Activated CD8-positive, alpha-beta T cell treated with anti-CD3 and anti-CD28 coated beads, Interleukin-2, amount 10 ng/mL, durations not matched to agents 7 days and 5 days (primary cell): ENCODE data around the gene NCKAP1. TPM values are rescaled to one million over a fixed set of nuclear protein-coding genes. Genes with fewer than 3 reads are reported as not detected.
A peak's percentile ranks its signal among the peaks of the same experiment; 100 is the strongest.

Experiments
- ATAC-seq: fragments of 150-1000 bp; cut with Tn5 transposase; one replicate; pipeline ENCODE4 v1.10.0; 2021; ENCODE audit warnings: moderate library complexity
- CTCF ChIA-PET: fragments of 350-600 bp; sonication (Branson Sonifier 250); formaldehyde crosslinking; loops from one replicate; lab custom pipeline; 2021; ENCODE audit warnings: antibody characterized with exemption; lab: Charles Lee
- POLR2A ChIA-PET: fragments of 350-600 bp; sonication (Branson Sonifier 250); formaldehyde crosslinking; loops from one replicate; lab custom pipeline; 2021; ENCODE audit warnings: antibody characterized with exemption; lab: Charles Lee
- DNase-seq: peaks from one replicate; pipeline ENCODE4 v3.0.0-alpha.2; 2020
- H3K27ac Mint-ChIP-seq: one replicate; pipeline ENCODE4 v1.8.0; 2021; ENCODE audit warnings: mild to moderate bottlenecking, mixed read lengths
- H3K27me3 Mint-ChIP-seq: one replicate; pipeline ENCODE4 v1.8.0; 2021; ENCODE audit warnings: low read depth, mixed read lengths
- H3K36me3 Mint-ChIP-seq: one replicate; pipeline ENCODE4 v1.8.0; 2021; ENCODE audit warnings: low read depth, mixed read lengths
- H3K4me1 Mint-ChIP-seq: one replicate; pipeline ENCODE4 v1.8.0; 2021; ENCODE audit warnings: low read depth, mixed read lengths
- H3K4me3 Mint-ChIP-seq: one replicate; pipeline ENCODE4 v1.8.0; 2021; ENCODE audit warnings: mild to moderate bottlenecking, mixed read lengths
- H3K9me3 Mint-ChIP-seq: one replicate; pipeline ENCODE4 v1.8.0; 2022; ENCODE audit warnings: mixed read lengths; ENCODE audit not compliant: insufficient read depth
- total RNA-seq, 2 experiments: library from RNA; stranded (reverse); gene quantifications; one replicate each; pipeline ENCODE4 v1.2.3, GENCODE V29; 2021

The NCKAP1 gene, protein sequence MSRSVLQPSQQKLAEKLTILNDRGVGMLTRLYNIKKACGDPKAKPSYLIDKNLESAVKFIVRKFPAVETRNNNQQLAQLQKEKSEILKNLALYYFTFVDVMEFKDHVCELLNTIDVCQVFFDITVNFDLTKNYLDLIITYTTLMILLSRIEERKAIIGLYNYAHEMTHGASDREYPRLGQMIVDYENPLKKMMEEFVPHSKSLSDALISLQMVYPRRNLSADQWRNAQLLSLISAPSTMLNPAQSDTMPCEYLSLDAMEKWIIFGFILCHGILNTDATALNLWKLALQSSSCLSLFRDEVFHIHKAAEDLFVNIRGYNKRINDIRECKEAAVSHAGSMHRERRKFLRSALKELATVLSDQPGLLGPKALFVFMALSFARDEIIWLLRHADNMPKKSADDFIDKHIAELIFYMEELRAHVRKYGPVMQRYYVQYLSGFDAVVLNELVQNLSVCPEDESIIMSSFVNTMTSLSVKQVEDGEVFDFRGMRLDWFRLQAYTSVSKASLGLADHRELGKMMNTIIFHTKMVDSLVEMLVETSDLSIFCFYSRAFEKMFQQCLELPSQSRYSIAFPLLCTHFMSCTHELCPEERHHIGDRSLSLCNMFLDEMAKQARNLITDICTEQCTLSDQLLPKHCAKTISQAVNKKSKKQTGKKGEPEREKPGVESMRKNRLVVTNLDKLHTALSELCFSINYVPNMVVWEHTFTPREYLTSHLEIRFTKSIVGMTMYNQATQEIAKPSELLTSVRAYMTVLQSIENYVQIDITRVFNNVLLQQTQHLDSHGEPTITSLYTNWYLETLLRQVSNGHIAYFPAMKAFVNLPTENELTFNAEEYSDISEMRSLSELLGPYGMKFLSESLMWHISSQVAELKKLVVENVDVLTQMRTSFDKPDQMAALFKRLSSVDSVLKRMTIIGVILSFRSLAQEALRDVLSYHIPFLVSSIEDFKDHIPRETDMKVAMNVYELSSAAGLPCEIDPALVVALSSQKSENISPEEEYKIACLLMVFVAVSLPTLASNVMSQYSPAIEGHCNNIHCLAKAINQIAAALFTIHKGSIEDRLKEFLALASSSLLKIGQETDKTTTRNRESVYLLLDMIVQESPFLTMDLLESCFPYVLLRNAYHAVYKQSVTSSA
- total RNA-seq: under 1 TPM; 0.50 to 0.52 TPM

GRCh38 chr2:183038341-183039300 is at the start of gene NCKAP1:
TSS of gene NCKAP1 (minus strand) at chr2:183038457. CDS start at chr2:183038099, 358 bp downstream.
- peaks cover 59% of the 10 kb centered on the region for H3K27me3 Mint-ChIP-seq
- peak; percentile 80 for DNase-seq

GRCh38 chr2:183081911-183082310 is 43.7 kb upstream of the NCKAP1 start:
- H3K36me3 Mint-ChIP-seq: no peaks in the 10 kb centered on the region
- no peaks in the 10 kb centered on the region for H3K27me3 Mint-ChIP-seq
- ATAC-seq (no peak), DNase-seq (no peak)
- H3K27ac Mint-ChIP-seq: no peak overlapping the region
- H3K4me3 Mint-ChIP-seq: no peak overlapping the region
- no peaks in the 10 kb centered on the region for H3K9me3 Mint-ChIP-seq
- peaks cover 11% of the 10 kb centered on the region for H3K4me1 Mint-ChIP-seq
- POLR2A ChIA-PET: no interaction called here
- CTCF ChIA-PET: no interaction called here

More at GRCh38 chr2:183038341-183039300, at the start of gene NCKAP1:
- CTCF ChIA-PET: no interaction called here
- Mint-ChIP-seq H3K9me3 (no peaks in the 10 kb centered on the region), H3K4me1 (peaks cover 28% of the 10 kb centered on the region), H3K4me3 (peak within 1 kb of the TSS; percentile 70), H3K36me3 (no peaks in the 10 kb centered on the region), H3K27ac (no peak within 1 kb of the TSS)
- POLR2A ChIA-PET: no interaction called here
- ATAC-seq: peak; percentile 93

DNA sequence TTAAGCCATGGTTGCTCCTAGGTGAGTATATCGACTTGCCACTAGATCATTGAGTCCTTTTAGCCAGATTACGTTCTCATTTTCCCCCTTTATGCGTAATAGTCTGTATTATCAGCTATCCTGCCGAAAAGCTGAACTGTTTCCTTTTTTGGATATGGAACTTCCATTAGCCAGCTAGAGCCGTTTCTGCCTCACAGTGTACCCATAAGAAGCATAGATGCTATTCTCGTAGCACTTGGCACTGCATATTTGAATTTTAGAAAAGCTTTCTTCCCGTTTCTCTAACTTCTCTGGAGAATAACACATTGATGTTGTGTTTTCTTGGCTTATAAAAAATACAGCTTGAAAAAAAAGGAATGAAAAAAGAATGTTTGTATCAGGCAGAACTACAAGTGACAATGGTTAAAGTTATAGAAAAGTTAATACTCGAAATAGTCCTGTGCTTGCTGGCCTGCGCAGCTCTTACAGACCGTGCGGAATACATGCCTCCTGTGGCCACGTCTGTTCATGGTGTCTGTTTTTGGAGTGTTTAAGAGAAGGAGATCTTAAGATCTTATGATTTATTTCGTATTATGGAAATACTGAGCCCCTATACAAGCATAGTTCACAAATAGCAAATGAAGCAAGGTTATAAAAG is 41.0 kb upstream of the NCKAP1 start:
- Mint-ChIP-seq H3K4me1 (peaks cover 11% of the 10 kb centered on the region), H3K9me3 (no peaks in the 10 kb centered on the region), H3K36me3 (no peaks in the 10 kb centered on the region), H3K4me3 (peak overlapping the region; percentile 82), H3K27ac (no peak overlapping the region), H3K27me3 (peaks cover under 1% of the 10 kb centered on the region)
- ATAC-seq: peak; percentile 28
- CTCF ChIA-PET: interaction anchor here (0.9 to 1.8 kb wide), 3 partner anchors 9 to 44 kb away, joined by 3 to 6 read pairs (median 3); partner anchors contain the start of gene NUP35
- POLR2A ChIA-PET: no interaction called here
- no peak for DNase-seq

- Mint-ChIP-seq H3K4me1 (peaks cover 11% of the 10 kb centered on the region), H3K36me3 (no peaks in the 10 kb centered on the region), H3K27me3 (peaks cover 5% of the 10 kb centered on the region), H3K4me3 (peak within 1 kb of the TSS; percentile 82), H3K27ac (no peak within 1 kb of the TSS), H3K9me3 (no peaks in the 10 kb centered on the region)
- POLR2A ChIA-PET: no interaction called here
- CTCF ChIA-PET: interaction anchor here (1.2 to 1.8 kb wide), 2 partner anchors 8 to 45 kb away, joined by 3 to 6 read pairs; partner anchors contain the start of gene NUP35
- DNase-seq (peak; percentile 81), ATAC-seq (peak; percentile 87)
Measured at GRCh38 chr2:183078464-183079138, 40.3 kb upstream of the NCKAP1 start, which contains the start of gene DUSP19. TSS of gene DUSP19 (plus strand) at chr2:183078747. CDS start at chr2:183078934, 187 bp downstream.

DNA sequence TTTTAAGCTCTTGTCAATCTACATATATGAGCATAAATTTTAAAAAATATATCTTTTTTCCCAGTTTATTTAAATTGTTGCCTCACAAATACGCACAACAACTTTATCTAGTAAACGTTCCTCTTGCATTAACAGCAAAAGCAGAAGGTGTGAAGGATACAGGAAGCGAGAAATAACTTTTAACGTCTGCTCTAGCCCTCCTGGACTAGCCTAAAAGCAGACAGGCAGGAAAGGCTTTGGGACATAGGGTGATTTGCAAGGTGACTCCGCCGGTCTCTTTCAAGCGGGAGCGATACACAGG is 39.9 kb upstream of the NCKAP1 start:
- peaks cover 5% of the 10 kb centered on the region for H3K27me3 Mint-ChIP-seq
- ChIA-PET POLR2A (no interaction called here), CTCF (interaction anchor here (1.8 kb wide), 1 partner anchor 46 kb away, joined by 6 read pairs; the partner anchor contains the start of gene NUP35)
- H3K36me3 Mint-ChIP-seq: no peaks in the 10 kb centered on the region
- H3K4me3 Mint-ChIP-seq: peak overlapping the region; percentile 82
- H3K4me1 Mint-ChIP-seq: peaks cover 11% of the 10 kb centered on the region
- ATAC-seq: no peak
- no peak for DNase-seq
- no peak overlapping the region for H3K27ac Mint-ChIP-seq
- H3K9me3 Mint-ChIP-seq: no peaks in the 10 kb centered on the region

DNA sequence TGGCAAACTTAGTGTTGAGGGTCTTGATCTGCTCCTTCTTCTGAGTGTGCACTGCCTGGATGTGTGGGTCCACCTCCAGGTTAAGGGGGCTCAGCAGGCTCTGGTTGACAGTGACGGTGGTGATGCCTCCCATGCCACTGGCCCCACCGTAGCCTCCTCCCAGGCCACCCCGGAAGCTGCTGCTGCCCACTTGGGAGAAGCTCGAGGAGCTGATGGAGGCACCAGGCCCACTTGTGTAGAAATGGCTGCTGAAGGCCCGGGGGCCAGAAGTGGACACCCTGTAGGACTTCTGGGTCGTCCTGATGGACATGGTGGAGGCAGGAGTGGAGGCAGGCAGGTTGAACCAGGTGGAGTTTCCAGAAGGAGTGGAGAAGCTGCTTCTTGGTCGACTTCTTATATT is 33.9 kb upstream of the NCKAP1 start:
- no peak for DNase-seq
- ChIA-PET POLR2A (no interaction called here), CTCF (no interaction called here)
- no peak for ATAC-seq
- no peak overlapping the region for H3K27ac Mint-ChIP-seq
- no peaks in the 10 kb centered on the region for H3K9me3 Mint-ChIP-seq
- H3K27me3 Mint-ChIP-seq: peaks cover 5% of the 10 kb centered on the region
- no peak overlapping the region for H3K4me3 Mint-ChIP-seq
- H3K36me3 Mint-ChIP-seq: no peaks in the 10 kb centered on the region
- H3K4me1 Mint-ChIP-seq: no peaks in the 10 kb centered on the region

GRCh38 chr2:183070942-183071844 is 32.9 kb upstream of the NCKAP1 start:
- Mint-ChIP-seq H3K27me3 (peaks cover 7% of the 10 kb centered on the region), H3K9me3 (no peaks in the 10 kb centered on the region), H3K36me3 (no peaks in the 10 kb centered on the region), H3K27ac (no peak overlapping the region), H3K4me1 (no peaks in the 10 kb centered on the region), H3K4me3 (no peak overlapping the region)
- CTCF ChIA-PET: interaction anchor here (0.9 kb wide), 1 partner anchor 8 kb away, joined by 3 read pairs; no protein-coding TSS in a partner anchor
- POLR2A ChIA-PET: no interaction called here
- DNase-seq: no peak
- ATAC-seq: no peak

GRCh38 chr2:183069174-183069573 is 30.9 kb upstream of the NCKAP1 start:
- DNase-seq (no peak), ATAC-seq (no peak)
- Mint-ChIP-seq H3K27ac (no peak overlapping the region), H3K27me3 (peaks cover 6% of the 10 kb centered on the region), H3K4me3 (no peak overlapping the region), H3K36me3 (no peaks in the 10 kb centered on the region), H3K9me3 (no peaks in the 10 kb centered on the region), H3K4me1 (no peaks in the 10 kb centered on the region)
- CTCF ChIA-PET: no interaction called here
- POLR2A ChIA-PET: no interaction called here

DNA sequence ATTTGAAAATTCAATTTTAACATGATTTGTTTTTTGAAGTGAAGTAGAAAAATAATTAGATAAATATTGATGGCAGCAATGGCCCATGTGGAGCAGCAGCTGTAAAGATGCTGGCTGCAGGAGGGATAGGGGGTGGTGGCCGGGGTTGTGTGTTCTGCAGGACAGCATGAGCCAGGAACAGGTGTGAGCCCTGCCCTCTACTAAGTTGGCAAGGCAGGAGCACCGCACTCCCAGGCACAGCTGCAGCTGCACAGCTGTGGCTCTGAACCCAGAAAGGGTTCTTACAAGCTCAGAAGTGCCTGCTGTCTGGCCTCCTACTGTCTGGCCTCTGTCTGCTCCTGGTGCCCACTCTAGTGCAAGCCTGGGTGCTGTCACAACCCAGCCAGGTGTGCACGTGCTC is 30.3 kb upstream of the NCKAP1 start:
- no peaks in the 10 kb centered on the region for H3K4me1 Mint-ChIP-seq
- peaks cover 3% of the 10 kb centered on the region for H3K27me3 Mint-ChIP-seq
- H3K9me3 Mint-ChIP-seq: no peaks in the 10 kb centered on the region
- POLR2A ChIA-PET: no interaction called here
- no peak overlapping the region for H3K4me3 Mint-ChIP-seq
- no peak for ATAC-seq
- no peak for DNase-seq
- CTCF ChIA-PET: no interaction called here
- H3K27ac Mint-ChIP-seq: no peak overlapping the region
- no peaks in the 10 kb centered on the region for H3K36me3 Mint-ChIP-seq
